Endothelial cell of umbilical vein (primary cell): ENCODE data around the gene PDCD1. TPM values are rescaled to one million over a fixed set of nuclear protein-coding genes. Genes with fewer than 3 reads are reported as not detected.

ENCODE experiments used
- BruUV-seq: library from RNA; stranded (reverse); fragments of 400-500 nt; replicated peaks from 2 replicates; lab custom pipeline; 2021; lab: Mats Ljungman, UMichigan
- CTCF ChIA-PET: fragments of 300-600, 350-600 bp; sonication (Branson Sonifier 250); formaldehyde crosslinking; loops from one replicate; lab custom pipeline; 2021; ENCODE audit warnings: antibody characterized with exemption, inconsistent platforms; lab: Charles Lee
- POLR2A ChIA-PET: fragments of 300-600, 350-600 bp; sonication (Branson Sonifier 250); formaldehyde crosslinking; loops from one replicate; lab custom pipeline; 2021; ENCODE audit warnings: antibody characterized with exemption, inconsistent platforms; lab: Charles Lee
- DNase-seq: peaks from one replicate; pipeline ENCODE4 v3.0.0-alpha.2; 2011; ENCODE audit warnings: low read depth, low spot score
- FAIRE-seq: peaks from 2 replicates; lab custom pipeline; 2011; peaks lifted over from hg19 to GRCh38; lab: Jason Lieb, UNC
- H2AFZ ChIP-seq: 2 replicates; pipeline ENCODE4 v1.6.0; 2012; ENCODE audit warnings: low read depth, low read length, control low read depth, inconsistent platforms
- H3K27ac ChIP-seq: 2 replicates; pipeline ENCODE4 v1.5.1; 2011; ENCODE audit warnings: low read depth, mild to moderate bottlenecking, control low read depth, low read length, moderate library complexity; ENCODE audit not compliant: insufficient read depth
- H3K27me3 ChIP-seq, 2 experiments: 2 replicates each; pipeline versions ENCODE4 v1.6.0 to v1.6.1; 2011; ENCODE audit warnings: low read length in 2 of 2, mixed read lengths in 1 of 2; ENCODE audit not compliant: control insufficient read depth in 2 of 2, insufficient read depth in 2 of 2
- H3K36me3 ChIP-seq, 2 experiments: 2 replicates in 1 of 2; 3 replicates in 1 of 2; pipeline ENCODE4 v1.5.1; 2011; ENCODE audit warnings: low read length in 2 of 2, mild to moderate bottlenecking in 1 of 2, moderate library complexity in 1 of 2; ENCODE audit not compliant: control insufficient read depth in 2 of 2, insufficient read depth in 2 of 2; ENCODE audit errors: extremely low read depth in 1 of 2
- H3K4me1 ChIP-seq: 3 replicates; pipeline ENCODE4 v1.5.1; 2011; ENCODE audit warnings: mild to moderate bottlenecking, low read length; ENCODE audit not compliant: control insufficient read depth, insufficient read depth; ENCODE audit errors: extremely low read depth
- H3K4me2 ChIP-seq: 2 replicates; pipeline ENCODE4 v1.6.1; 2011; ENCODE audit warnings: low read length, control low read depth, mixed read lengths; ENCODE audit not compliant: insufficient read depth
- H3K4me3 ChIP-seq, 3 experiments: fragments of 200-600 bp in 1 of 3; sonication (generic), shearing (Covaris generic) in 1 of 3; replicated peaks in 1 of 3; 2 replicates each; pipeline ENCODE4 v1.5.1; 2011 to 2016; ENCODE audit warnings: control low read depth in 3 of 3, low read length in 3 of 3, mild to moderate bottlenecking in 2 of 3, inconsistent platforms in 1 of 3, low read depth in 1 of 3, moderate library complexity in 1 of 3; ENCODE audit not compliant: insufficient read depth in 1 of 3
- H3K79me2 ChIP-seq: 2 replicates; pipeline ENCODE4 v1.6.0; 2012; ENCODE audit warnings: low read length, inconsistent platforms; ENCODE audit not compliant: control insufficient read depth, insufficient read depth
- H3K9ac ChIP-seq: replicated peaks from 2 replicates; pipeline ENCODE3; 2011; ENCODE audit warnings: low read length, control low read depth; ENCODE audit not compliant: insufficient read depth; ENCODE audit errors: extremely low read depth
- H3K9me1 ChIP-seq: replicated peaks from 3 replicates; pipeline ENCODE4 v1.6.0; 2011; ENCODE audit warnings: mild to moderate bottlenecking, low read length; ENCODE audit not compliant: control insufficient read depth, insufficient read depth; ENCODE audit errors: extremely low read depth
- H3K9me3 ChIP-seq: replicated peaks from 2 replicates; pipeline ENCODE4 v1.5.1; 2012; ENCODE audit warnings: low read length, inconsistent platforms; ENCODE audit not compliant: control insufficient read depth, insufficient read depth
- H4K20me1 ChIP-seq: replicated peaks from 2 replicates; pipeline ENCODE3; 2011; ENCODE audit warnings: mild to moderate bottlenecking, low read length; ENCODE audit not compliant: control insufficient read depth, insufficient read depth; ENCODE audit errors: extremely low read depth
- EZH2 ChIP-seq: IDR thresholded peaks from 2 replicates; pipeline ENCODE4 v1.6.1; 2012; ENCODE audit warnings: borderline replicate concordance, low read depth, mild to moderate bottlenecking, moderate library complexity, low read length, inconsistent platforms; ENCODE audit not compliant: severe bottlenecking
- FOS ChIP-seq: IDR thresholded peaks from 2 replicates; pipeline ENCODE4 v1.6.1; 2011; ENCODE audit warnings: mild to moderate bottlenecking, low read length, moderate library complexity, borderline replicate concordance; ENCODE audit not compliant: insufficient read depth
- GATA2 ChIP-seq: IDR thresholded peaks from 2 replicates; pipeline ENCODE4 v1.7.0; 2011; ENCODE audit warnings: low read depth, mild to moderate bottlenecking, moderate library complexity, mixed read lengths, low read length; ENCODE audit not compliant: insufficient read length, insufficient read depth
- JUN ChIP-seq: IDR thresholded peaks from 2 replicates; pipeline ENCODE4 v1.6.1; 2011; ENCODE audit warnings: borderline replicate concordance, low read depth; ENCODE audit not compliant: insufficient read length, insufficient read depth
- MYC ChIP-seq: IDR thresholded peaks from one replicate; pipeline ENCODE4 v1.6.1; 2011; ENCODE audit warnings: mild to moderate bottlenecking, low read depth, low read length
- POLR2A ChIP-seq: IDR thresholded peaks from 2 replicates; pipeline ENCODE4 v1.6.1; 2012; ENCODE audit warnings: low read depth, mild to moderate bottlenecking, control low read depth, low read length
- POLR2AphosphoS5 ChIP-seq: IDR thresholded peaks from 2 replicates; pipeline ENCODE4 v1.6.1; 2012; ENCODE audit warnings: low read depth, mild to moderate bottlenecking, control low read depth, low read length, moderate library complexity; ENCODE audit not compliant: insufficient read depth
- dilution Hi-C: fragments of 300-500 bp; cut with MboI; formaldehyde crosslinking; loops from one replicate; pipeline ENCODE4 v1.15.0; 2019; ENCODE audit warnings: low sequenced_read_pairs; ENCODE audit not compliant: extremely low pct_ligation_motif_present
- intact Hi-C: fragments of 100-400 bp; cut with micrococcal nuclease; formaldehyde crosslinking; loops from one replicate; pipeline ENCODE4 v1.10.0; 2022
- polyA plus RNA-seq, 4 experiments: library from polyadenylated mRNA; depleted of rRNA in 3 of 4; stranded (reverse) in 3 of 4; unstranded in 1 of 4; fragments of >200 nt; gene quantifications; 2 replicates each; pipeline versions ENCODE4 v1.2.1 to v1.2.3, GENCODE V29; 2011 to 2012; ENCODE audit warnings: missing spikeins in 1 of 4
- total RNA-seq: library from RNA; stranded (reverse); gene quantifications from 2 replicates; pipeline ENCODE4 v1.2.3, GENCODE V29; 2021
- TF ChIP-seq, protein P1 (sequence below): IDR thresholded peaks from 2 replicates; pipeline ENCODE4 v1.6.1; 2011; ENCODE audit not compliant: insufficient read depth, insufficient read length
- TF ChIP-seq, protein P2 (sequence below), 2 donors: IDR thresholded peaks; 1 replicate in 1 of 2; 2 replicates in 1 of 2; pipeline ENCODE4 v1.5.1; 2011; ENCODE audit warnings: low read length in 2 of 2, mild to moderate bottlenecking in 2 of 2, moderate library complexity in 2 of 2, control low read depth in 1 of 2, inconsistent platforms in 1 of 2, low read depth in 1 of 2; ENCODE audit not compliant: insufficient read depth in 1 of 2; ENCODE audit errors: extremely low read depth in 1 of 2

PDCD1 gene
- total and polyA plus RNA-seq, 2 donors (not counting 3 experiments of a cell fraction or from before 2014, with no cell fraction given): not detected

DNA sequence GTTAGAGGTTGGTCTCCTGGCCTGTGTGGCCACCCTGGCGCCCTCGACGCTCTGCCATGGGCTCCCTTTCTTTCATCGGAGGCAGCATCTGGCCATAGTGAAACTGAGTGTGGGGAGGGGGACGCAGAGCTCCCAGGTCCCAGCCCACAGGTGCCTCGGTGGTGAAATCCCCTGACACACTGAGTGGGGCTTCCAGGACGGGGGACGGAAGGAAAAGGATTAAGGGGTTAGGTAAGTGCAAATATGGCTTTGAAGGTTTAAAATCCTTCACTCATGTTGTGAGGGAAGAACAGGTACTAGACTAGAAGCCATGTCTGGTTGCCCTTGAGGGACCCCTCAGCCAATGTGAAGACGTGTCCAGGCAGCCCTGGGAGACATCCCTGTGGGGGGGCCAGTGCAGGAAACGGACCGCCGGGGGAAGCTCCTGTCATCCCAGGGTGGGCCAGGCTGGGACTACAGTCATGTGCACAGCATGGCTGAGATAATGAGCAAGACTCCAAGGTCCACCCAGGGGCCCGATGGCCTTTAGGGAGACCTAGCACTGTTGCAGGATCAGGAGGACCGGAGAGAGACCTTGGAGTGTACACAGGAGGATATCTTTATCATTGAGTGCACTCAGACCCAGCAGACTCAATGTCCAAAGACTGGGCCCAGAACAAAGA is 47.2 kb upstream of the PDCD1 start:
- no TSS peak for BruUV-seq
- Histone ChIP-seq H3K4me1 (no peaks in the 10 kb centered on the region), H4K20me1 (no peaks in the 10 kb centered on the region), H3K27ac (no peak overlapping the region), H3K9me3 (no peaks in the 10 kb centered on the region), H2AFZ (no peak overlapping the region), H3K4me2 (no peak overlapping the region), H3K4me3 (no peak overlapping the region), H3K27me3 (peaks cover 2% of the 10 kb centered on the region in 2 experiments), H3K36me3 (no peaks in the 10 kb centered on the region), H3K9ac (no peak overlapping the region), H3K9me1 (no peaks in the 10 kb centered on the region), H3K79me2 (no peaks in the 10 kb centered on the region)
- intact Hi-C loops: no loop called here
- DNase-seq: no peak
- no peak for FAIRE-seq
- dilution Hi-C loops: no loop called here
- TF ChIP-seq FOS (no peak), POLR2AphosphoS5 (no peak), MYC (no peak), POLR2A (no peak), JUN (no peak), GATA2 (no peak), EZH2 (no peak)
- TF ChIP-seq, protein P1, sequence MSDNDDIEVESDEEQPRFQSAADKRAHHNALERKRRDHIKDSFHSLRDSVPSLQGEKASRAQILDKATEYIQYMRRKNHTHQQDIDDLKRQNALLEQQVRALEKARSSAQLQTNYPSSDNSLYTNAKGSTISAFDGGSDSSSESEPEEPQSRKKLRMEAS: no peak
- TF ChIP-seq, protein P2, sequence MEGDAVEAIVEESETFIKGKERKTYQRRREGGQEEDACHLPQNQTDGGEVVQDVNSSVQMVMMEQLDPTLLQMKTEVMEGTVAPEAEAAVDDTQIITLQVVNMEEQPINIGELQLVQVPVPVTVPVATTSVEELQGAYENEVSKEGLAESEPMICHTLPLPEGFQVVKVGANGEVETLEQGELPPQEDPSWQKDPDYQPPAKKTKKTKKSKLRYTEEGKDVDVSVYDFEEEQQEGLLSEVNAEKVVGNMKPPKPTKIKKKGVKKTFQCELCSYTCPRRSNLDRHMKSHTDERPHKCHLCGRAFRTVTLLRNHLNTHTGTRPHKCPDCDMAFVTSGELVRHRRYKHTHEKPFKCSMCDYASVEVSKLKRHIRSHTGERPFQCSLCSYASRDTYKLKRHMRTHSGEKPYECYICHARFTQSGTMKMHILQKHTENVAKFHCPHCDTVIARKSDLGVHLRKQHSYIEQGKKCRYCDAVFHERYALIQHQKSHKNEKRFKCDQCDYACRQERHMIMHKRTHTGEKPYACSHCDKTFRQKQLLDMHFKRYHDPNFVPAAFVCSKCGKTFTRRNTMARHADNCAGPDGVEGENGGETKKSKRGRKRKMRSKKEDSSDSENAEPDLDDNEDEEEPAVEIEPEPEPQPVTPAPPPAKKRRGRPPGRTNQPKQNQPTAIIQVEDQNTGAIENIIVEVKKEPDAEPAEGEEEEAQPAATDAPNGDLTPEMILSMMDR (IDR thresholded peaks at IDR 0.05; ENCODE audit: extremely low read depth in 1 of 2, insufficient read depth in 1 of 2, low read depth in 1 of 2, low read length in 2 of 2): no peak
- ChIA-PET POLR2A (no interaction called here), CTCF (no interaction called here)
